ENCODE measurements around the gene CPB2.
A peak's percentile ranks its signal among the peaks of the same experiment; 100 is the strongest.

Gene CPB2

GRCh38 chr13:46058268-46058667, 46.6 kb downstream of the CPB2 start:
- Histone ChIP-seq H3K79me2 (ENCODE audit: low read length) (0 out of 2 replicates have a peak, but pooled peaks cover 3% of the 10 kb centered on the region), H3K4me3 (ENCODE audit: low read length) (no peak overlapping the region), H3K36me3 (replicated peaks; ENCODE audit: low read depth, low read length) (no peaks in the 10 kb centered on the region)

GRCh38 chr13:46057256-46058015, 47.4 kb downstream of the CPB2 start:
- H3K27ac ChIP-seq (ENCODE audit: low read length): no peak overlapping the region
- no peaks in the 10 kb centered on the region for H3K27me3 ChIP-seq (ENCODE audit: low read depth, low read length)
- no peaks in the 10 kb centered on the region for H4K20me1 ChIP-seq (ENCODE audit: insufficient read depth, low read length)
- H3K4me1 ChIP-seq (ENCODE audit: low read length): peaks cover 6% of the 10 kb centered on the region
- no peak overlapping the region for H3K4me3 ChIP-seq (ENCODE audit: low read length)
- peaks cover 3% of the 10 kb centered on the region for H3K79me2 ChIP-seq (ENCODE audit: low read length)
- no peak for TF ChIP-seq CTCF (IDR thresholded peaks at IDR 0.05; ENCODE audit: low read depth, low read length)
- no peak for TF ChIP-seq EZH2phosphoT487 (IDR thresholded peaks at IDR 0.05; ENCODE audit: low read depth)
- no peak overlapping the region for H3K9ac ChIP-seq (ENCODE audit: low read length)
- no peak overlapping the region for H3K4me2 ChIP-seq (ENCODE audit: low read length)
- no peak overlapping the region for H2AFZ ChIP-seq (ENCODE audit: low read depth, low read length)
- H3K9me3 ChIP-seq (ENCODE audit: insufficient read depth, low read length): no peaks in the 10 kb centered on the region
- no peaks in the 10 kb centered on the region for H3K36me3 ChIP-seq (replicated peaks; ENCODE audit: low read depth, low read length)

More at GRCh38 chr13:46058268-46058667, 46.6 kb downstream of the CPB2 start:
- no peak for TF ChIP-seq CTCF (IDR thresholded peaks at IDR 0.05; ENCODE audit: low read depth, low read length)
- TF ChIP-seq EZH2phosphoT487 (IDR thresholded peaks at IDR 0.05; ENCODE audit: low read depth): no peak
- Histone ChIP-seq H3K4me2 (ENCODE audit: low read length) (no peak overlapping the region), H3K4me1 (ENCODE audit: low read length) (peaks cover 4% of the 10 kb centered on the region), H3K9me3 (ENCODE audit: insufficient read depth, low read length) (no peaks in the 10 kb centered on the region), H4K20me1 (ENCODE audit: insufficient read depth, low read length) (no peaks in the 10 kb centered on the region), H3K27me3 (ENCODE audit: low read depth, low read length) (no peaks in the 10 kb centered on the region), H3K27ac (ENCODE audit: low read length) (no peak overlapping the region), H2AFZ (ENCODE audit: low read depth, low read length) (no peak overlapping the region), H3K9ac (ENCODE audit: low read length) (no peak overlapping the region)

GRCh38 chr13:46053162-46054012, 51.4 kb downstream of the CPB2 start:
- no peak for TF ChIP-seq EZH2phosphoT487 (IDR thresholded peaks at IDR 0.05; ENCODE audit: low read depth)
- TF ChIP-seq CTCF (IDR thresholded peaks at IDR 0.05; ENCODE audit: low read depth, low read length): no peak
- H3K4me2 ChIP-seq (ENCODE audit: low read length): peak overlapping the region; percentile 86
- H4K20me1 ChIP-seq (ENCODE audit: insufficient read depth, low read length): peaks cover 18% of the 10 kb centered on the region; the same call in 1 of the 2 replicates
- no peaks in the 10 kb centered on the region for H3K36me3 ChIP-seq (replicated peaks; ENCODE audit: low read depth, low read length)
- peaks cover 44% of the 10 kb centered on the region for H3K79me2 ChIP-seq (ENCODE audit: low read length)
- no peaks in the 10 kb centered on the region for H3K9me3 ChIP-seq (ENCODE audit: insufficient read depth, low read length)
- peak overlapping the region; percentile 87 for H2AFZ ChIP-seq (ENCODE audit: low read depth, low read length)
- H3K4me3 ChIP-seq (ENCODE audit: low read length): peak overlapping the region; percentile 94
- no peak overlapping the region for H3K27ac ChIP-seq (ENCODE audit: low read length)
- H3K4me1 ChIP-seq (ENCODE audit: low read length): peaks cover 25% of the 10 kb centered on the region
- no peaks in the 10 kb centered on the region for H3K27me3 ChIP-seq (ENCODE audit: low read depth, low read length)
- H3K9ac ChIP-seq (ENCODE audit: low read length): peak overlapping the region; percentile 81

Data from OCI-LY3 (cell line).